SK-N-MC (cell line): ENCODE measurements around the gene METTL22.

ENCODE experiments used
- EZH2 ChIP-seq: fragments of 200-600 bp; sonication (generic); IDR thresholded peaks from one replicate; pipeline ENCODE4 v1.6.1; 2017; ENCODE audit warnings: antibody characterized with exemption
- POLR2AphosphoS5 ChIP-seq: IDR thresholded peaks from 2 replicates; pipeline ENCODE4 v1.6.1; 2012; ENCODE audit warnings: mild to moderate bottlenecking, low read depth, low read length, borderline replicate concordance

DNA sequence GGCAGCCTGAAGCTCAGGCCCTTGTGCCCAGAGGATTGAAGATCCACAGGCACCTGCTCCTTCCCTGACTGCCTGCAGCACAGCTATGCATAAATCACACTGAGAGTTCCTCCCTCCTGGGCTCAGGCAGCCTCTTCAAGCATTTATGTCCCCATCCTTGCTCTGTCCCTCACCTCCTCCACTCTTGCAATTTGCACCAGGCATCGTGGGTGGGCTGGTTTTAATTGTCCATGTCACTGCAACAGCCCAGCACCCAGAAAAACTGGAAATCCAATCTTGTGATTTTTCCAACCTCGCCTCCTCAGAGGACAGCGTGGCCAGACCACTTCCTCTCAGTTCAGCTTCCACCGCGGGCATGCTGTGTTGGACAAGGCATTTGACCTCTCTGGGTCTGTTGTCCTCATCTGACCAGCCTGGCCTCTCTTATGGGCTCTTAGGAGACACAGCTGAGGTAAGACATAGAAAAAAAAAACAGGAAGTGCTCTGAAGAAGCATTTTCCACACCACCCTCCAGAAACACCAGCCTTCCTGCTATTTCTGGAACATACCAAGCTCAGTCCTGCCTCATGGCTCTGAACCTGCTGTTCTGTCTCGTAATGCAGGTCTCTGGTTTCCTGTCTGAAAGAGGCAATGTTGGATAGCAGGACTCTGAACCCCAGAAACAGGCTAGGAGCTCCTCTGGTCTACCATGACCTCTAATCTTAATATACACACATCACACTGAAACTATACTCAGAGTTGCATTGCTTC lies 39.5 kb upstream of the METTL22 start:
- TF ChIP-seq POLR2AphosphoS5 (no peak), EZH2 (no peak)
